ENCODE data around the gene ARRB1.

- no peak for TF ChIP-seq ZNF644 (tag; IDR thresholded peaks at IDR 0.05; ENCODE audit: low read depth)
- no peak for TF ChIP-seq ZNF121 (CRISPR knock-in tag; conservative IDR thresholded peaks at IDR 0.05)
- TF ChIP-seq EGR1 (conservative IDR thresholded peaks at IDR 0.05), result no peak
- no peak for TF ChIP-seq BHLHE40 (IDR thresholded peaks at IDR 0.05; ENCODE audit: low read length)
- TF ChIP-seq, protein P1, sequence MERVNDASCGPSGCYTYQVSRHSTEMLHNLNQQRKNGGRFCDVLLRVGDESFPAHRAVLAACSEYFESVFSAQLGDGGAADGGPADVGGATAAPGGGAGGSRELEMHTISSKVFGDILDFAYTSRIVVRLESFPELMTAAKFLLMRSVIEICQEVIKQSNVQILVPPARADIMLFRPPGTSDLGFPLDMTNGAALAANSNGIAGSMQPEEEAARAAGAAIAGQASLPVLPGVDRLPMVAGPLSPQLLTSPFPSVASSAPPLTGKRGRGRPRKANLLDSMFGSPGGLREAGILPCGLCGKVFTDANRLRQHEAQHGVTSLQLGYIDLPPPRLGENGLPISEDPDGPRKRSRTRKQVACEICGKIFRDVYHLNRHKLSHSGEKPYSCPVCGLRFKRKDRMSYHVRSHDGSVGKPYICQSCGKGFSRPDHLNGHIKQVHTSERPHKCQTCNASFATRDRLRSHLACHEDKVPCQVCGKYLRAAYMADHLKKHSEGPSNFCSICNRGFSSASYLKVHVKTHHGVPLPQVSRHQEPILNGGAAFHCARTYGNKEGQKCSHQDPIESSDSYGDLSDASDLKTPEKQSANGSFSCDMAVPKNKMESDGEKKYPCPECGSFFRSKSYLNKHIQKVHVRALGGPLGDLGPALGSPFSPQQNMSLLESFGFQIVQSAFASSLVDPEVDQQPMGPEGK (CRISPR knock-in tag; IDR thresholded peaks at IDR 0.05; ENCODE audit: borderline replicate concordance), result no peak
- TF ChIP-seq, protein P2, sequence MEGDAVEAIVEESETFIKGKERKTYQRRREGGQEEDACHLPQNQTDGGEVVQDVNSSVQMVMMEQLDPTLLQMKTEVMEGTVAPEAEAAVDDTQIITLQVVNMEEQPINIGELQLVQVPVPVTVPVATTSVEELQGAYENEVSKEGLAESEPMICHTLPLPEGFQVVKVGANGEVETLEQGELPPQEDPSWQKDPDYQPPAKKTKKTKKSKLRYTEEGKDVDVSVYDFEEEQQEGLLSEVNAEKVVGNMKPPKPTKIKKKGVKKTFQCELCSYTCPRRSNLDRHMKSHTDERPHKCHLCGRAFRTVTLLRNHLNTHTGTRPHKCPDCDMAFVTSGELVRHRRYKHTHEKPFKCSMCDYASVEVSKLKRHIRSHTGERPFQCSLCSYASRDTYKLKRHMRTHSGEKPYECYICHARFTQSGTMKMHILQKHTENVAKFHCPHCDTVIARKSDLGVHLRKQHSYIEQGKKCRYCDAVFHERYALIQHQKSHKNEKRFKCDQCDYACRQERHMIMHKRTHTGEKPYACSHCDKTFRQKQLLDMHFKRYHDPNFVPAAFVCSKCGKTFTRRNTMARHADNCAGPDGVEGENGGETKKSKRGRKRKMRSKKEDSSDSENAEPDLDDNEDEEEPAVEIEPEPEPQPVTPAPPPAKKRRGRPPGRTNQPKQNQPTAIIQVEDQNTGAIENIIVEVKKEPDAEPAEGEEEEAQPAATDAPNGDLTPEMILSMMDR (IDR thresholded peaks at IDR 0.05 in 2 of 3, conservative IDR thresholded peaks at IDR 0.05 in 1 of 3; ENCODE audit: insufficient read depth in 2 of 3, low read depth in 1 of 3, low read length in 3 of 3), result no peak
- no peak for TF ChIP-seq POLR3G (IDR thresholded peaks at IDR 0.05; ENCODE audit: extremely low read depth, insufficient read length, insufficient replicate concordance)
- TF ChIP-seq ARNT (IDR thresholded peaks at IDR 0.05), result no peak
These were observed 39.1 kb downstream of the ARRB1 start for GRCh38 chr11:75312346-75312745.
